ENCODE data around the gene VGLL2.

- TF ChIP-seq, protein P1, sequence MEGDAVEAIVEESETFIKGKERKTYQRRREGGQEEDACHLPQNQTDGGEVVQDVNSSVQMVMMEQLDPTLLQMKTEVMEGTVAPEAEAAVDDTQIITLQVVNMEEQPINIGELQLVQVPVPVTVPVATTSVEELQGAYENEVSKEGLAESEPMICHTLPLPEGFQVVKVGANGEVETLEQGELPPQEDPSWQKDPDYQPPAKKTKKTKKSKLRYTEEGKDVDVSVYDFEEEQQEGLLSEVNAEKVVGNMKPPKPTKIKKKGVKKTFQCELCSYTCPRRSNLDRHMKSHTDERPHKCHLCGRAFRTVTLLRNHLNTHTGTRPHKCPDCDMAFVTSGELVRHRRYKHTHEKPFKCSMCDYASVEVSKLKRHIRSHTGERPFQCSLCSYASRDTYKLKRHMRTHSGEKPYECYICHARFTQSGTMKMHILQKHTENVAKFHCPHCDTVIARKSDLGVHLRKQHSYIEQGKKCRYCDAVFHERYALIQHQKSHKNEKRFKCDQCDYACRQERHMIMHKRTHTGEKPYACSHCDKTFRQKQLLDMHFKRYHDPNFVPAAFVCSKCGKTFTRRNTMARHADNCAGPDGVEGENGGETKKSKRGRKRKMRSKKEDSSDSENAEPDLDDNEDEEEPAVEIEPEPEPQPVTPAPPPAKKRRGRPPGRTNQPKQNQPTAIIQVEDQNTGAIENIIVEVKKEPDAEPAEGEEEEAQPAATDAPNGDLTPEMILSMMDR (IDR thresholded peaks at IDR 0.05; ENCODE audit: low read length): no peak
- TF ChIP-seq EZH2 (IDR thresholded peaks at IDR 0.05; ENCODE audit: borderline replicate concordance, low read length): no peak
Measured at GRCh38 chr6:117229870-117230269, 35.5 kb upstream of the VGLL2 start.
